ENCODE measurements around the gene SERPINA7.

- TF ChIP-seq, protein P1, sequence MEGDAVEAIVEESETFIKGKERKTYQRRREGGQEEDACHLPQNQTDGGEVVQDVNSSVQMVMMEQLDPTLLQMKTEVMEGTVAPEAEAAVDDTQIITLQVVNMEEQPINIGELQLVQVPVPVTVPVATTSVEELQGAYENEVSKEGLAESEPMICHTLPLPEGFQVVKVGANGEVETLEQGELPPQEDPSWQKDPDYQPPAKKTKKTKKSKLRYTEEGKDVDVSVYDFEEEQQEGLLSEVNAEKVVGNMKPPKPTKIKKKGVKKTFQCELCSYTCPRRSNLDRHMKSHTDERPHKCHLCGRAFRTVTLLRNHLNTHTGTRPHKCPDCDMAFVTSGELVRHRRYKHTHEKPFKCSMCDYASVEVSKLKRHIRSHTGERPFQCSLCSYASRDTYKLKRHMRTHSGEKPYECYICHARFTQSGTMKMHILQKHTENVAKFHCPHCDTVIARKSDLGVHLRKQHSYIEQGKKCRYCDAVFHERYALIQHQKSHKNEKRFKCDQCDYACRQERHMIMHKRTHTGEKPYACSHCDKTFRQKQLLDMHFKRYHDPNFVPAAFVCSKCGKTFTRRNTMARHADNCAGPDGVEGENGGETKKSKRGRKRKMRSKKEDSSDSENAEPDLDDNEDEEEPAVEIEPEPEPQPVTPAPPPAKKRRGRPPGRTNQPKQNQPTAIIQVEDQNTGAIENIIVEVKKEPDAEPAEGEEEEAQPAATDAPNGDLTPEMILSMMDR (IDR thresholded peaks at IDR 0.05; ENCODE audit: poor library complexity, severe bottlenecking), result no peak
- TF ChIP-seq, protein P2, sequence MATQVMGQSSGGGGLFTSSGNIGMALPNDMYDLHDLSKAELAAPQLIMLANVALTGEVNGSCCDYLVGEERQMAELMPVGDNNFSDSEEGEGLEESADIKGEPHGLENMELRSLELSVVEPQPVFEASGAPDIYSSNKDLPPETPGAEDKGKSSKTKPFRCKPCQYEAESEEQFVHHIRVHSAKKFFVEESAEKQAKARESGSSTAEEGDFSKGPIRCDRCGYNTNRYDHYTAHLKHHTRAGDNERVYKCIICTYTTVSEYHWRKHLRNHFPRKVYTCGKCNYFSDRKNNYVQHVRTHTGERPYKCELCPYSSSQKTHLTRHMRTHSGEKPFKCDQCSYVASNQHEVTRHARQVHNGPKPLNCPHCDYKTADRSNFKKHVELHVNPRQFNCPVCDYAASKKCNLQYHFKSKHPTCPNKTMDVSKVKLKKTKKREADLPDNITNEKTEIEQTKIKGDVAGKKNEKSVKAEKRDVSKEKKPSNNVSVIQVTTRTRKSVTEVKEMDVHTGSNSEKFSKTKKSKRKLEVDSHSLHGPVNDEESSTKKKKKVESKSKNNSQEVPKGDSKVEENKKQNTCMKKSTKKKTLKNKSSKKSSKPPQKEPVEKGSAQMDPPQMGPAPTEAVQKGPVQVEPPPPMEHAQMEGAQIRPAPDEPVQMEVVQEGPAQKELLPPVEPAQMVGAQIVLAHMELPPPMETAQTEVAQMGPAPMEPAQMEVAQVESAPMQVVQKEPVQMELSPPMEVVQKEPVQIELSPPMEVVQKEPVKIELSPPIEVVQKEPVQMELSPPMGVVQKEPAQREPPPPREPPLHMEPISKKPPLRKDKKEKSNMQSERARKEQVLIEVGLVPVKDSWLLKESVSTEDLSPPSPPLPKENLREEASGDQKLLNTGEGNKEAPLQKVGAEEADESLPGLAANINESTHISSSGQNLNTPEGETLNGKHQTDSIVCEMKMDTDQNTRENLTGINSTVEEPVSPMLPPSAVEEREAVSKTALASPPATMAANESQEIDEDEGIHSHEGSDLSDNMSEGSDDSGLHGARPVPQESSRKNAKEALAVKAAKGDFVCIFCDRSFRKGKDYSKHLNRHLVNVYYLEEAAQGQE (IDR thresholded peaks at IDR 0.05; ENCODE audit: borderline replicate concordance), result no peak
- TF ChIP-seq MXI1 (conservative IDR thresholded peaks at IDR 0.05; ENCODE audit: poor library complexity, severe bottlenecking) (no peak), POLR2AphosphoS5 (IDR thresholded peaks at IDR 0.05) (no peak), EP300 (conservative IDR thresholded peaks at IDR 0.05; ENCODE audit: poor library complexity, severe bottlenecking) (no peak), RAD21 (conservative IDR thresholded peaks at IDR 0.05) (no peak)
Observed at GRCh38 chrX:106036716-106037115, 1.8 kb downstream of the SERPINA7 start.

Measured in neural cell (in vitro differentiated cells).